Osteocyte (in vitro differentiated cells): ENCODE data around the gene MAK. TPM values are rescaled to one million over a fixed set of nuclear protein-coding genes. Genes with fewer than 3 reads are reported as not detected.
A peak's percentile ranks its signal among the peaks of the same experiment; 100 is the strongest.
"Not testable (repeated sequence)": the region's sequence is repeated elsewhere in the genome, so short reads cannot be mapped to it uniquely, and the experiment has no call there.

Experiments used
- DNase-seq: peaks from one replicate; pipeline ENCODE4 v3.0.0; 2021; ENCODE audit warnings: mixed read lengths; ENCODE audit not compliant: unreplicated experiment; ENCODE audit errors: extremely low spot score
- H3K27ac Mint-ChIP-seq: one replicate; pipeline ENCODE4 v1.8.0; 2021; ENCODE audit warnings: mild to moderate bottlenecking, mixed read lengths; ENCODE audit not compliant: unreplicated experiment
- H3K27me3 Mint-ChIP-seq: one replicate; pipeline ENCODE4 v1.8.0; 2021; ENCODE audit warnings: mixed read lengths; ENCODE audit not compliant: unreplicated experiment
- H3K36me3 Mint-ChIP-seq: one replicate; pipeline ENCODE4 v1.8.0; 2021; ENCODE audit warnings: mixed read lengths; ENCODE audit not compliant: unreplicated experiment
- H3K4me1 Mint-ChIP-seq: one replicate; pipeline ENCODE4 v1.8.0; 2021; ENCODE audit warnings: mixed read lengths; ENCODE audit not compliant: unreplicated experiment
- H3K4me3 Mint-ChIP-seq: one replicate; pipeline ENCODE4 v1.8.0; 2021; ENCODE audit warnings: mild to moderate bottlenecking, moderate library complexity, mixed read lengths; ENCODE audit not compliant: unreplicated experiment
- H3K9me3 Mint-ChIP-seq: one replicate; pipeline ENCODE4 v1.8.0; 2021; ENCODE audit warnings: mixed read lengths; ENCODE audit not compliant: unreplicated experiment
- total RNA-seq: library from RNA; stranded (reverse); gene quantifications from 2 replicates; pipeline ENCODE4 v1.2.1, GENCODE V29; 2021
- TF ChIP-seq, protein P1 (sequence below): fragments of 200-600 bp; sonication (generic); IDR thresholded peaks from 2 replicates; pipeline ENCODE4 v1.5.0; 2021; ENCODE audit warnings: antibody characterized with exemption, mild to moderate bottlenecking, moderate library complexity

Gene MAK
- total RNA-seq, 1 donor from 2014 or later = not detected

DNA sequence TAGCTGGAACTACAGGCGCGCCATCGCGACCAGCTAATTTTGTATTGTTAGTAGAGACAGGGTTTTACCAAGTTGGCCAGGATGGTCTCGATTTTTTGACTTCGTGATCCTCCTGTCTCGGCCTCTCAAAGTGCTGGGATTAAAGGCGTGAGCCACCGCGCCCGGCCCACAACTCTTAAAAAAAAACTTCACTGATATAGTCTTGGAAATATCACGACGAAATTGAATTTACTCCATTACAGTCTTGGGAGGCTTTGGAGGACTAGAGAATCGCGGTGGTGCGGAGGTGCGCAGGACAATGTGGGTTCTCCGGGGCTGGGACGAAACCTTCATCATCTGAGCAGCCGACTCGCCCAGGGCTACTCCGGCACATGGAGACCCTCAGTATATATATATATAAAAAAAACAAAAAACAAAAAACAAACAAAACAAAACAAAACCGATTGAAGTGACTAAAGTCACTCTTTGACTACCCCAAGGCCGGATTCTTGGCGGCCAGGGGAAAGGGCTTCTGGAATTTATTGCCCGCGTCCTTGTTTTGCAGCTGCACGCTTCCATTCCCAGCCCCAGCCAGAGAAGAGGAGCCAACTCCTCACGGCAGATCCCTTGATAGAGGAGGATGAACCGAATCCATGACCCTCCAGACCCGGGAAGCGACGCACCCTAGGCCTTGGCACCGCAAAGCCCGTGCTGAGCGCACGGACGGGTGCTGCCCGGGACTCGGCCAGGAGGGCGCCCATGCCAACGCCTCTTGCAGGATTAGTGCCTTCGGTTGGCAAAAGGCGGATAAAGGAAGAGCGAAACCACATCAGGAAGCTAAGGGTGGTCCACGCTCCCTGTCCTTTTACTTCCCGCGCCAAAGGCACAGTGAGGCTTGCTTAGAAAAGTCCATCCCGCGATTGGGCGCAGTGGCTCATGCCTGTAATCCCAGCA is 45.2 kb upstream of the MAK start:
- H3K27me3 Mint-ChIP-seq = peaks cover 64% of the 10 kb centered on the region
- DNase-seq = no peak
- H3K4me1 Mint-ChIP-seq = peaks cover 21% of the 10 kb centered on the region
- TF ChIP-seq, protein P1, sequence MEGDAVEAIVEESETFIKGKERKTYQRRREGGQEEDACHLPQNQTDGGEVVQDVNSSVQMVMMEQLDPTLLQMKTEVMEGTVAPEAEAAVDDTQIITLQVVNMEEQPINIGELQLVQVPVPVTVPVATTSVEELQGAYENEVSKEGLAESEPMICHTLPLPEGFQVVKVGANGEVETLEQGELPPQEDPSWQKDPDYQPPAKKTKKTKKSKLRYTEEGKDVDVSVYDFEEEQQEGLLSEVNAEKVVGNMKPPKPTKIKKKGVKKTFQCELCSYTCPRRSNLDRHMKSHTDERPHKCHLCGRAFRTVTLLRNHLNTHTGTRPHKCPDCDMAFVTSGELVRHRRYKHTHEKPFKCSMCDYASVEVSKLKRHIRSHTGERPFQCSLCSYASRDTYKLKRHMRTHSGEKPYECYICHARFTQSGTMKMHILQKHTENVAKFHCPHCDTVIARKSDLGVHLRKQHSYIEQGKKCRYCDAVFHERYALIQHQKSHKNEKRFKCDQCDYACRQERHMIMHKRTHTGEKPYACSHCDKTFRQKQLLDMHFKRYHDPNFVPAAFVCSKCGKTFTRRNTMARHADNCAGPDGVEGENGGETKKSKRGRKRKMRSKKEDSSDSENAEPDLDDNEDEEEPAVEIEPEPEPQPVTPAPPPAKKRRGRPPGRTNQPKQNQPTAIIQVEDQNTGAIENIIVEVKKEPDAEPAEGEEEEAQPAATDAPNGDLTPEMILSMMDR = no peak
- no peaks in the 10 kb centered on the region for H3K36me3 Mint-ChIP-seq
- H3K9me3 Mint-ChIP-seq = no peaks in the 10 kb centered on the region
- no peak overlapping the region for H3K4me3 Mint-ChIP-seq
- no peak overlapping the region for H3K27ac Mint-ChIP-seq

DNA sequence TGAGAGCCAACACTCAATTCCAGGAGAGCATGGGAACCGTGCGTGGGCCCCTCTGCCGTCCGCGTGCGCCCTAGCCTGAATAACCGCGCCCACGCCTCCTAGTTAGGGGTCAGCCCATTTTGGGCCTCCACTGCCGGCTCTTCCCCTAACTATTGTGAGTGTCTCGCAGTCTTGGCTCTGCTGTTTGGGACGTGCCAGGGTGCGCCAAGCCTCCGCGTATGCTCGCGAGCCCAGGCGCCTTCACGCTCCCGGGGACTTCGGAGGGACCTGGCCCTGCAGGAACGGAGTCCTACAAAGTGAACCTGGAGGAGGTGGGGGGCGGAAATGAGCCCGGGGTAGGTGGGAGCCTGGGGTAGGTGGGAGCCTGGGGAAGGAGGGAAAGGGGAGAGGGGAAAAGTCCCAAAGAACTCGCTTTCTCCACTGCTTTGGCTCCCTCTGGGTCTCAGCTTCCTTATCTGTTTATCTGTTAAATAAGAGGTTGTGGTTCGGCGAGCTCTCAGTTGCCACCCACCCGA is 44.4 kb upstream of the MAK start:
- TF ChIP-seq, protein P1 = no peak
- Mint-ChIP-seq H3K27ac (no peak overlapping the region), H3K9me3 (no peaks in the 10 kb centered on the region), H3K4me3 (peak overlapping the region; percentile 38), H3K36me3 (no peaks in the 10 kb centered on the region), H3K27me3 (peaks cover 59% of the 10 kb centered on the region), H3K4me1 (peaks cover 17% of the 10 kb centered on the region)
- no peak for DNase-seq

DNA sequence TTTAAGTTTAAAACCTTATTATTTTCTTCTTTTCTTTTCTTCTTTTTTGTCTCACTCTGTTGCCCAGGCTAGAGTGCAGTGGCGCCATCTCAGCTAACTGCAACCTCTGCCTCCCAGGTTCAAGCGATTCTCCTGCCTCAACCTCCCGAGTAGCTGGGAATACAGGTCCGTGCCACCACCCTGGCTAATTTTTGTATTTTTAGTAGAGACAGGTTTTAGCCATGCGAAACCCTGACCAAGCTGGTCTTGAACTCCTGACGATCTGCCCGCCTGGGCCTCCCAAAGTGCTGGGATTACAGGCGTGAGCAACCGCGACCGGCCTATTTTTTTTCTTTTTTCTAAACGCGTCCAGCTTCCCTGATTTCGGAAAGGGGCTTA is 43.9 kb upstream of the MAK start:
- not testable (repeated sequence) for H3K36me3 Mint-ChIP-seq, H3K9me3 Mint-ChIP-seq, H3K27ac Mint-ChIP-seq, DNase-seq, H3K4me3 Mint-ChIP-seq
- Mint-ChIP-seq H3K4me1 (peaks cover 15% of the 10 kb centered on the region), H3K27me3 (peaks cover 60% of the 10 kb centered on the region)

DNA sequence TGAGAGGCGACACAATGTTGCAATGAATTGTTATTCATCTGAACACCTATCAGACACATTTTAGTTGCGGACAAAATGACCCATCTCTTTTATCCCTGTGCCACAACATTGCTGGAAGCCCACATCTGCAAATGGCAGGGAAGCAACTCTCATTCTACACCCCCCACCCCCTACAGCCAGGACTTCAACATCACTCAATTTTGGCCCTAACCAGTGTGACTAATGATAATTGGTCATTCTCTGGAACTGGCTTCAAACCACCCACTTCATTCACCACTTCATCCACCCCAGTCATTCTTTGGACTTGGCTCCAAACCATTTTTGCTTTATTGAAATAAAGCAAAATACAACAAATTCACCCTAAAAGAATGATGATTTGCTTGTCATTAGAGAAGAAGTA is 42.0 kb upstream of the MAK start:
- no peaks in the 10 kb centered on the region for H3K9me3 Mint-ChIP-seq
- TF ChIP-seq, protein P1 = no peak
- peaks cover 10% of the 10 kb centered on the region for H3K4me1 Mint-ChIP-seq
- H3K27me3 Mint-ChIP-seq = peaks cover 54% of the 10 kb centered on the region
- DNase-seq = no peak
- no peaks in the 10 kb centered on the region for H3K36me3 Mint-ChIP-seq
- no peak overlapping the region for H3K27ac Mint-ChIP-seq
- no peak overlapping the region for H3K4me3 Mint-ChIP-seq

DNA sequence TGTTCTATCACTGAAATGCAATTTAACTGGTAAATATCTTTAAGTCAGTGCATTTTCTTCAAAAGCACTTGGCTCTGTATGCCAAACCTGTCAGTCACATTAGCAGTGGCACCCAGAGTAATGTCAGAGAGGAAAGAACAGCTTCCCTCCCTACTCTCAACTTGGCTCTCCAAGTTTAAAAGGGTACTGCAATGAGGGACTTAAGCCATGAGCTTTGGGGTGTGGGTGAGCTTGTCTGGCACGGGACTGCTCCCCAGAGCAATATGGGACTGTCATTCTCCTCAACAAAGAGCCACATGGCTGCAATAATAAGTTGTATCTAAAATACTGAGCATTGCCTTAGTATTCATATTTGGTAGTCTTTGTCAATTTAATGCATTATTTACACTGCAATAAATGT is 39.5 kb upstream of the MAK start:
- Mint-ChIP-seq H3K36me3 (no peaks in the 10 kb centered on the region), H3K27me3 (peaks cover 58% of the 10 kb centered on the region)

More for the DNA sequence above, 39.5 kb upstream of the MAK start:
- TF ChIP-seq, protein P1 = no peak
- Mint-ChIP-seq H3K9me3 (no peaks in the 10 kb centered on the region), H3K27ac (no peak overlapping the region), H3K4me1 (peaks cover 6% of the 10 kb centered on the region), H3K4me3 (no peak overlapping the region)
- no peak for DNase-seq
